Fibroblast of lung (primary cell): Measurements from ENCODE around the gene TJP2. TPM values are rescaled to one million over a fixed set of nuclear protein-coding genes. Genes with fewer than 3 reads are reported as not detected.

ENCODE experiments used
- DNase-seq, 2 donors: peaks; one replicate each; pipeline versions ENCODE4 v3.0.0 to v3.0.0-alpha.2; 2010; ENCODE audit warnings: low read depth in 2 of 2
- H2AFZ ChIP-seq: 2 replicates; pipeline ENCODE4 v1.5.1; 2012; ENCODE audit warnings: low read length, control low read depth, inconsistent platforms
- H3K27ac ChIP-seq: 2 replicates; pipeline ENCODE4 v1.5.1; 2011; ENCODE audit warnings: low read length, control low read depth; ENCODE audit not compliant: insufficient read depth
- H3K27me3 ChIP-seq: 2 replicates; pipeline ENCODE4 v1.5.1; 2011; ENCODE audit warnings: mild to moderate bottlenecking, low read length; ENCODE audit not compliant: control insufficient read depth, insufficient read depth
- H3K36me3 ChIP-seq: 2 replicates; pipeline ENCODE4 v1.5.1; 2011; ENCODE audit warnings: low read length; ENCODE audit not compliant: control insufficient read depth, insufficient read depth
- H3K4me1 ChIP-seq: 2 replicates; pipeline ENCODE4 v1.5.1; 2011; ENCODE audit warnings: low read length; ENCODE audit not compliant: control insufficient read depth, insufficient read depth; ENCODE audit errors: extremely low read depth
- H3K4me2 ChIP-seq: 2 replicates; pipeline ENCODE4 v1.5.1; 2011; ENCODE audit warnings: low read length, control low read depth; ENCODE audit not compliant: insufficient read depth; ENCODE audit errors: extremely low read depth
- H3K4me3 ChIP-seq, 4 experiments: fragments of 200-600 bp in 1 of 4; sonication (generic) in 1 of 4; replicated peaks in 1 of 4; 2 replicates each; pipeline ENCODE4 v1.5.1; 2011 to 2016; ENCODE audit warnings: low read length in 4 of 4, low read depth in 3 of 4, mild to moderate bottlenecking in 3 of 4, control low read depth in 2 of 4, inconsistent platforms in 1 of 4, mixed read lengths in 1 of 4; ENCODE audit not compliant: insufficient read depth in 1 of 4; ENCODE audit errors: control extremely low read depth in 1 of 4
- H3K79me2 ChIP-seq: 2 replicates; pipeline ENCODE4 v1.5.1; 2012; ENCODE audit warnings: mild to moderate bottlenecking, low read length, inconsistent platforms; ENCODE audit not compliant: control insufficient read depth, insufficient read depth
- H3K9ac ChIP-seq: 2 replicates; pipeline ENCODE4 v1.5.1; 2011; ENCODE audit warnings: mild to moderate bottlenecking, low read length, control low read depth; ENCODE audit not compliant: insufficient read depth
- H3K9me3 ChIP-seq: 2 replicates; pipeline ENCODE4 v1.5.1; 2012; ENCODE audit warnings: low read depth, low read length; ENCODE audit not compliant: control insufficient read depth, insufficient read depth
- H4K20me1 ChIP-seq: 2 replicates; pipeline ENCODE4 v1.5.1; 2011; ENCODE audit warnings: low read length; ENCODE audit not compliant: control insufficient read depth, insufficient read depth; ENCODE audit errors: extremely low read depth
- CTCF ChIP-seq, 2 donors: IDR thresholded peaks in 1 of 2; conservative IDR thresholded peaks in 1 of 2; 1 replicate in 1 of 2; 2 replicates in 1 of 2; pipeline ENCODE4 v1.5.1; 2011 to 2012; ENCODE audit warnings: low read length in 2 of 2, control low read depth in 1 of 2, inconsistent platforms in 1 of 2, low read depth in 1 of 2, mild to moderate bottlenecking in 1 of 2
- EZH2 ChIP-seq: IDR thresholded peaks from 2 replicates; pipeline ENCODE4 v1.5.1; 2012; ENCODE audit warnings: low read length, control low read depth, mild to moderate bottlenecking; ENCODE audit errors: missing control alignments
- polyA plus RNA-seq, 2 donors: library from polyadenylated mRNA; depleted of rRNA in 1 of 2; stranded (reverse) in 1 of 2; unstranded in 1 of 2; fragments of >200 nt; gene quantifications; 2 replicates each; pipeline ENCODE4 v1.2.1, GENCODE V29; 2011 to 2012; ENCODE audit warnings: missing spikeins in 1 of 2
- total RNA-seq: library from RNA; depleted of rRNA; stranded (reverse); fragments of >200 nt; gene quantifications from 2 replicates; pipeline ENCODE4 v1.2.1, GENCODE V29; 2014

The TJP2 gene
- total and polyA plus RNA-seq, 2 donors (not counting 1 experiment from before 2014, with no cell fraction given) = 25.9 to 36.5 TPM

DNA sequence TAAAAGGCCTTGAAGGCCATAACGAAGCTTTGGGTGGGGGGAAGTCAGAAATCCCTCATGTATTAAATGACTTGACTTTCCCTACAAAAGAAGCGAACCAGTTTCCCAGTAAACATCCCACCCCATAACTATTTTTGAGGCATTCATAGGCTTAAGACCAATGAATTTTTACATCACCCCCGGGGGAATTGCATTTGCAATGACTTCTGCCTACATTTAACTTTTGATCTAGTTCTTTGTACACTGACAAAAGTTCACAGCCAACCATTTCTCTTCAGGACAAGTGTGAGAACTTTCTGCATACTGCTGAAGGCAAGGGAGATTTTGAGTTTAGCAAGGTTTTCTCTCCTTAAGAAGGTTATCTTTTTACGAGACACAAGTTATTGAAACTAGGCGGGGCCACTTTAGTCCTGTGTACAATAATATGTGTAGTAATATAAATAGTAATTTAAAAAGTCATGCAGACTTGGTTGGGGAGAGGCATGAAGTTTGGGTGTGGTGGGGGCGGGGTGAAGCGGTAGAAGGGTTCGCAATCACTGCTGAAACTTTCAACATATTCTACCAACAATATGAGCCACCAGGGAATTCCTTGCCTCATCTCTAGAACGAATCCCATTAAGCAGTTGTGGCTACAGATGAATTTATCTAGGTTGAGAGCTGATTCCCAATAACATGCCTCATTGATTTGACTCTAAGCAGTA lies 2.5 kb downstream of the TJP2 start:
- DNase-seq = peak in 1 of 2 donors; percentile 38
- H3K4me1 ChIP-seq = peaks cover 16% of the 10 kb centered on the region
- H4K20me1 ChIP-seq = no peaks in the 10 kb centered on the region
- H3K27me3 ChIP-seq = no peaks in the 10 kb centered on the region
- no peaks in the 10 kb centered on the region for H3K9me3 ChIP-seq
- H3K36me3 ChIP-seq = no peaks in the 10 kb centered on the region
- no peak for TF ChIP-seq CTCF (conservative IDR thresholded peaks at IDR 0.05 in 1 of 2, IDR thresholded peaks at IDR 0.05 in 1 of 2; ENCODE audit: low read depth in 1 of 2, low read length in 2 of 2)
- no peak for TF ChIP-seq EZH2
- H3K4me2 ChIP-seq = peak overlapping the region; percentile 79
- H3K4me3 ChIP-seq = no peak overlapping the region
- peaks cover 44% of the 10 kb centered on the region for H3K79me2 ChIP-seq
- H3K27ac ChIP-seq = no peak overlapping the region
- H3K9ac ChIP-seq = no peak overlapping the region
- H2AFZ ChIP-seq = no peak overlapping the region

- no peaks in the 10 kb centered on the region for H3K27me3 ChIP-seq
- TF ChIP-seq EZH2 (no peak), CTCF (conservative IDR thresholded peaks at IDR 0.05 in 1 of 2, IDR thresholded peaks at IDR 0.05 in 1 of 2; ENCODE audit: low read depth in 1 of 2, low read length in 2 of 2) (no peak)
- DNase-seq = peak in 1 of 2 donors; percentile 60
- no peak overlapping the region for H2AFZ ChIP-seq
- no peaks in the 10 kb centered on the region for H3K9me3 ChIP-seq
- H3K4me1 ChIP-seq = peaks cover 21% of the 10 kb centered on the region
- peaks cover 59% of the 10 kb centered on the region for H3K79me2 ChIP-seq
- no peak overlapping the region for H3K9ac ChIP-seq
- no peak overlapping the region for H3K4me2 ChIP-seq
- no peaks in the 10 kb centered on the region for H4K20me1 ChIP-seq
- H3K4me3 ChIP-seq = no peak overlapping the region
- H3K36me3 ChIP-seq = no peaks in the 10 kb centered on the region
- no peak overlapping the region for H3K27ac ChIP-seq
Observed at GRCh38 chr9:69178583-69179011, 4.5 kb downstream of the TJP2 start.

DNA sequence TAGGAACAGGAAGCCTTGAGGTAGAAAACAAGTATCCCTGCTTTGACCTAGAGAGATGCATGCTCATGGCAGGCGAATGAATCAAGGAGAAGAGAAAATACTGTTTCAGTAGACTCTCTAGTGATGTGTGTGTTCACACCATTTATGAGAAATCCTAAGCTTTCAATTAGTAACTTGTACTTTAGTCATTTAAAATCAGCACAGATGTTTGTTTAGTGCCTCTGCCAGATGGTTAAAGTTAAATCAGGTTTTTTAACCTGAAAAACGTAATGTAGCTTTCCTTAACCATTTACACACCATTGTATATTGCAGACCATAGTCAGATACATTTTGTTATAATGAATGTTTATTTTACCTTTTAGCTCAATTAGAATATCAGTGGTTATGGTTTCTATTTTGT lies 5.0 kb downstream of the TJP2 start:
- Histone ChIP-seq H3K4me2 (no peak overlapping the region), H3K4me3 (no peak overlapping the region), H3K4me1 (peaks cover 21% of the 10 kb centered on the region), H3K79me2 (peaks cover 61% of the 10 kb centered on the region), H3K27me3 (no peaks in the 10 kb centered on the region), H3K9me3 (no peaks in the 10 kb centered on the region), H3K27ac (no peak overlapping the region), H3K9ac (no peak overlapping the region), H4K20me1 (no peaks in the 10 kb centered on the region), H2AFZ (no peak overlapping the region), H3K36me3 (no peaks in the 10 kb centered on the region)
- DNase-seq = no peak
- no peak for TF ChIP-seq CTCF (conservative IDR thresholded peaks at IDR 0.05 in 1 of 2, IDR thresholded peaks at IDR 0.05 in 1 of 2; ENCODE audit: low read depth in 1 of 2, low read length in 2 of 2)
- no peak for TF ChIP-seq EZH2
